Liver (tissue), 9 donors: ENCODE data around the gene EPB42. TPM values are rescaled to one million over a fixed set of nuclear protein-coding genes. Genes with fewer than 3 reads are reported as not detected.

Experiments used
- DNase-seq: peaks from one replicate; pipeline ENCODE4 v3.0.0-alpha.2; 2017; ENCODE audit warnings: low spot score
- H3K27ac ChIP-seq, 2 donors: one replicate each; pipeline ENCODE4 v1.7.0; 2013; ENCODE audit warnings: inconsistent platforms in 2 of 2, low read length in 2 of 2, control low read depth in 1 of 2, low read depth in 1 of 2, mild to moderate bottlenecking in 1 of 2
- H3K27me3 ChIP-seq, 4 donors: one replicate each; pipeline versions ENCODE4 v1.6.1 to v1.7.0; 2013; ENCODE audit warnings: low read length in 3 of 4, inconsistent platforms in 1 of 4, mild to moderate bottlenecking in 1 of 4, moderate library complexity in 1 of 4; ENCODE audit not compliant: control insufficient read depth in 4 of 4, insufficient read depth in 4 of 4
- H3K36me3 ChIP-seq, 4 donors: one replicate each; pipeline versions ENCODE4 v1.6.1 to v1.7.0; 2013; ENCODE audit warnings: low read length in 3 of 4, mild to moderate bottlenecking in 3 of 4, low read depth in 1 of 4, moderate library complexity in 1 of 4; ENCODE audit not compliant: control insufficient read depth in 4 of 4, insufficient read depth in 3 of 4
- H3K4me1 ChIP-seq, 4 donors: one replicate each; pipeline versions ENCODE4 v1.6.1 to v1.7.0; 2013; ENCODE audit warnings: low read length in 3 of 4, mild to moderate bottlenecking in 3 of 4, moderate library complexity in 1 of 4; ENCODE audit not compliant: control insufficient read depth in 4 of 4, insufficient read depth in 4 of 4
- H3K4me3 ChIP-seq, 3 donors: one replicate each; pipeline versions ENCODE4 v1.6.1 to v1.7.0; 2013; ENCODE audit warnings: low read length in 3 of 3, control low read depth in 1 of 3, low read depth in 1 of 3, mild to moderate bottlenecking in 1 of 3
- H3K9ac ChIP-seq, 2 donors: one replicate each; pipeline ENCODE4 v1.7.0; 2013; ENCODE audit warnings: low read length in 2 of 2, mild to moderate bottlenecking in 2 of 2, moderate library complexity in 2 of 2, control low read depth in 1 of 2, low read depth in 1 of 2
- H3K9me3 ChIP-seq, 4 donors: one replicate each; pipeline versions ENCODE4 v1.6.1 to v1.7.0; 2013; ENCODE audit warnings: low read length in 3 of 4; ENCODE audit not compliant: control insufficient read depth in 4 of 4
- ATF3 ChIP-seq: IDR thresholded peaks from 2 replicates; pipeline ENCODE4 v1.6.1; 2016; ENCODE audit warnings: antibody characterized with exemption
- EGR1 ChIP-seq, 2 donors: IDR thresholded peaks; 2 replicates each; pipeline ENCODE4 v1.6.1; 2016 to 2018; ENCODE audit warnings: antibody characterized with exemption in 2 of 2, low read depth in 2 of 2
- FOXA2 ChIP-seq: IDR thresholded peaks from 2 replicates; pipeline ENCODE4 v1.6.1; 2016; ENCODE audit warnings: antibody characterized with exemption
- GABPA ChIP-seq, 2 donors: IDR thresholded peaks in 1 of 2; conservative IDR thresholded peaks in 1 of 2; 2 replicates each; pipeline ENCODE4 v1.6.1; 2016; ENCODE audit warnings: antibody characterized with exemption in 2 of 2, mild to moderate bottlenecking in 1 of 2, moderate library complexity in 1 of 2
- HNF4A ChIP-seq, 2 donors: conservative IDR thresholded peaks; 2 replicates each; pipeline ENCODE4 v1.6.1; 2016; ENCODE audit warnings: antibody characterized with exemption in 2 of 2, mild to moderate bottlenecking in 2 of 2
- JUND ChIP-seq, 2 donors: IDR thresholded peaks; 2 replicates each; pipeline ENCODE4 v1.6.1; 2016; ENCODE audit warnings: antibody characterized with exemption in 2 of 2
- MAX ChIP-seq: IDR thresholded peaks from 2 replicates; pipeline ENCODE4 v1.6.1; 2016; ENCODE audit warnings: antibody characterized with exemption
- NR2F2 ChIP-seq: IDR thresholded peaks from 2 replicates; pipeline ENCODE4 v1.6.1; 2016; ENCODE audit warnings: antibody characterized with exemption
- RAD21 ChIP-seq, 2 donors: IDR thresholded peaks; 2 replicates each; pipeline ENCODE4 v1.6.1; 2016; ENCODE audit warnings: antibody characterized with exemption in 2 of 2, mild to moderate bottlenecking in 2 of 2
- SP1 ChIP-seq: IDR thresholded peaks from 2 replicates; pipeline ENCODE4 v1.6.1; 2018; ENCODE audit warnings: antibody characterized with exemption, mild to moderate bottlenecking
- TAF1 ChIP-seq: conservative IDR thresholded peaks from 2 replicates; pipeline ENCODE4 v1.6.1; 2016; ENCODE audit warnings: antibody characterized with exemption, mild to moderate bottlenecking
- YY1 ChIP-seq: IDR thresholded peaks from 2 replicates; pipeline ENCODE4 v1.6.1; 2016; ENCODE audit warnings: antibody characterized with exemption, mild to moderate bottlenecking
- WGBS: extraction: QIAGEN DNeasy Blood & Tissue Kit; methylation state at CpG from one replicate; pipeline ENCODE4 v1.1.7; 2013; 5-methylcytosine and 5-hydroxymethylcytosine counted together
- polyA plus RNA-seq, 2 donors: library from polyadenylated mRNA; stranded (reverse) in 1 of 2; unstranded in 1 of 2; fragments of 200-250 nt in 1 of 2; fragments of >200 nt in 1 of 2; fragmentation: Nextera tagmentation in 1 of 2; extraction: Ambion mirVana in 1 of 2; gene quantifications; one replicate each; pipeline versions ENCODE4 v1.2.1 to v1.2.3, GENCODE V29; 2013 to 2015
- total RNA-seq, 2 donors: library from RNA; depleted of rRNA; stranded (reverse); fragments of >200 nt; gene quantifications; one replicate each; pipeline ENCODE4 v1.2.3, GENCODE V29; 2014
- TF ChIP-seq, protein P1 (sequence below): IDR thresholded peaks from 2 replicates; pipeline ENCODE4 v1.6.1; 2016; ENCODE audit warnings: antibody characterized with exemption
- TF ChIP-seq, protein P2 (sequence below): IDR thresholded peaks from 2 replicates; pipeline ENCODE4 v1.6.1; 2016; ENCODE audit warnings: antibody characterized with exemption, mild to moderate bottlenecking
- TF ChIP-seq, protein P3 (sequence below): fragments of 150-350 bp; IDR thresholded peaks from 2 replicates; pipeline ENCODE4 v1.5.1; 2017; ENCODE audit warnings: improper control_type of control experiment, low read depth, low read length; ENCODE audit not compliant: missing input control
- donor health status: healthy.
- donor health status: healthy.
- donor health status: healthy.
- donor health status: healthy.
- donor health status: healthy.

EPB42 gene
- total and polyA plus RNA-seq, 4 donors = 0.02 to 247 TPM; not detected in 2

DNA sequence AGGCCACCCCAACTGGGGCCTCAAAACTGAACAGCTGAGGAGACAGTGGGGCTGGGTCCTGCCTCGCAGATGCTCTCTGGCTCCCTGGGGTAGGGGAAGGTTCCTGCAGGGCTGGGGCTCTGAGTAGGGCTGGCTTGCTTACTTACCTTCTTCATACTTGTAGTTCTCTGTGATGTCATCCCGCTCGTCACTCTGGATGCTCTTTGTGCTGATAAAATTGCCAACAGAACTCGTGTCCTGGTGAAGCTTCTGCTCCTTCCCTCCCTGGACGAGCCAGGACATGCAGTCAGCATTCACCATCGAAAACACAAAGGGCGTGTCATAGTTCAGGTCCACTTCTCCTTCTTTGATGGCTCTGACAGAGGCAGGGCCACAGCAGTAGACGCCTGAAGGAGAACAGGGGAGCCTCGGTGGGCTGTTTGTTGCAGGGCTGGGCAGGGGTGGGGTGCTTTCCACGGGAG is 17.9 kb upstream of the EPB42 start:
- DNase-seq = no peak
- H3K9ac ChIP-seq = no peak overlapping the region
- TF ChIP-seq SP1 = no peak
- TF ChIP-seq FOXA2 = no peak
- TF ChIP-seq YY1 = no peak
- no peak for TF ChIP-seq JUND (IDR thresholded peaks at IDR 0.05)
- TF ChIP-seq ATF3 = no peak
- TF ChIP-seq TAF1 = no peak

GRCh38 chr15:43237842-43238470 is 17.1 kb upstream of the EPB42 start:
- WGBS = 84% methylated on average over 9 of the region's 9 CpGs
- Histone ChIP-seq H3K27ac (no peak overlapping the region), H3K9ac (no peak overlapping the region), H3K4me3 (no peak overlapping the region), H3K36me3 (no peaks in the 10 kb centered on the region), H3K27me3 (peaks cover 0 to 3% (median 0%) of the 10 kb centered on the region in 4 donors), H3K9me3 (no peaks in the 10 kb centered on the region), H3K4me1 (no peaks in the 10 kb centered on the region)
- no peak for DNase-seq
- TF ChIP-seq MAX (no peak), GABPA (IDR thresholded peaks at IDR 0.05 in 1 of 2, conservative IDR thresholded peaks at IDR 0.05 in 1 of 2) (no peak), RAD21 (IDR thresholded peaks at IDR 0.05) (no peak)

More for the DNA sequence above, 17.9 kb upstream of the EPB42 start:
- Histone ChIP-seq H3K36me3 (no peaks in the 10 kb centered on the region), H3K27ac (no peak overlapping the region), H3K4me3 (no peak overlapping the region), H3K9me3 (no peaks in the 10 kb centered on the region), H3K4me1 (no peaks in the 10 kb centered on the region), H3K27me3 (peaks cover 0 to 3% (median 0%) of the 10 kb centered on the region in 4 donors)
- 71% methylated on average over 10 of the region's 10 CpGs for WGBS

DNA sequence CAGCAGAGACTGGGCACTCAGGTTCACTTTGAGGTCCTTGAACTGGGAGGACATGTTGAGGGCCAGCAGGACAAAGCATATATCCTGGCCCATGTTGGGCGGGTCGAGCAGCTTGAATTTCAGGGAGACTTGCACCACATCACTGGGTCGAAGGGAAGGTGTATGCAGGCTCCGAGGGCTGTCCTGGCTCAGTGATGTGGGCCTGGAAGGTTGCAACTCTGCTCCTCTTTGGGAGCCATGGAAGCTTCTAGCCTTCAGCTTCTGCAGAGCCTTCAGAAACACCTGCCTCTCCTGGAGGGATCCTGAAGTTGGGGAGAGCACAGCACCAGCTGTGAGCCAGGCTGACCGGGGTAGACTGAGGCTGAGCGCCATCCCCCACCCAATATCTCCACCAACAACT is 14.7 kb upstream of the EPB42 start:
- TF ChIP-seq, protein P1, sequence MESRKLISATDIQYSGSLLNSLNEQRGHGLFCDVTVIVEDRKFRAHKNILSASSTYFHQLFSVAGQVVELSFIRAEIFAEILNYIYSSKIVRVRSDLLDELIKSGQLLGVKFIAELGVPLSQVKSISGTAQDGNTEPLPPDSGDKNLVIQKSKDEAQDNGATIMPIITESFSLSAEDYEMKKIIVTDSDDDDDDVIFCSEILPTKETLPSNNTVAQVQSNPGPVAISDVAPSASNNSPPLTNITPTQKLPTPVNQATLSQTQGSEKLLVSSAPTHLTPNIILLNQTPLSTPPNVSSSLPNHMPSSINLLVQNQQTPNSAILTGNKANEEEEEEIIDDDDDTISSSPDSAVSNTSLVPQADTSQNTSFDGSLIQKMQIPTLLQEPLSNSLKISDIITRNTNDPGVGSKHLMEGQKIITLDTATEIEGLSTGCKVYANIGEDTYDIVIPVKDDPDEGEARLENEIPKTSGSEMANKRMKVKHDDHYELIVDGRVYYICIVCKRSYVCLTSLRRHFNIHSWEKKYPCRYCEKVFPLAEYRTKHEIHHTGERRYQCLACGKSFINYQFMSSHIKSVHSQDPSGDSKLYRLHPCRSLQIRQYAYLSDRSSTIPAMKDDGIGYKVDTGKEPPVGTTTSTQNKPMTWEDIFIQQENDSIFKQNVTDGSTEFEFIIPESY = no peak
- no peak for TF ChIP-seq SP1
- no peak for TF ChIP-seq MAX
- TF ChIP-seq NR2F2 = no peak
- no peak for TF ChIP-seq GABPA (IDR thresholded peaks at IDR 0.05 in 1 of 2, conservative IDR thresholded peaks at IDR 0.05 in 1 of 2)
- TF ChIP-seq, protein P2, sequence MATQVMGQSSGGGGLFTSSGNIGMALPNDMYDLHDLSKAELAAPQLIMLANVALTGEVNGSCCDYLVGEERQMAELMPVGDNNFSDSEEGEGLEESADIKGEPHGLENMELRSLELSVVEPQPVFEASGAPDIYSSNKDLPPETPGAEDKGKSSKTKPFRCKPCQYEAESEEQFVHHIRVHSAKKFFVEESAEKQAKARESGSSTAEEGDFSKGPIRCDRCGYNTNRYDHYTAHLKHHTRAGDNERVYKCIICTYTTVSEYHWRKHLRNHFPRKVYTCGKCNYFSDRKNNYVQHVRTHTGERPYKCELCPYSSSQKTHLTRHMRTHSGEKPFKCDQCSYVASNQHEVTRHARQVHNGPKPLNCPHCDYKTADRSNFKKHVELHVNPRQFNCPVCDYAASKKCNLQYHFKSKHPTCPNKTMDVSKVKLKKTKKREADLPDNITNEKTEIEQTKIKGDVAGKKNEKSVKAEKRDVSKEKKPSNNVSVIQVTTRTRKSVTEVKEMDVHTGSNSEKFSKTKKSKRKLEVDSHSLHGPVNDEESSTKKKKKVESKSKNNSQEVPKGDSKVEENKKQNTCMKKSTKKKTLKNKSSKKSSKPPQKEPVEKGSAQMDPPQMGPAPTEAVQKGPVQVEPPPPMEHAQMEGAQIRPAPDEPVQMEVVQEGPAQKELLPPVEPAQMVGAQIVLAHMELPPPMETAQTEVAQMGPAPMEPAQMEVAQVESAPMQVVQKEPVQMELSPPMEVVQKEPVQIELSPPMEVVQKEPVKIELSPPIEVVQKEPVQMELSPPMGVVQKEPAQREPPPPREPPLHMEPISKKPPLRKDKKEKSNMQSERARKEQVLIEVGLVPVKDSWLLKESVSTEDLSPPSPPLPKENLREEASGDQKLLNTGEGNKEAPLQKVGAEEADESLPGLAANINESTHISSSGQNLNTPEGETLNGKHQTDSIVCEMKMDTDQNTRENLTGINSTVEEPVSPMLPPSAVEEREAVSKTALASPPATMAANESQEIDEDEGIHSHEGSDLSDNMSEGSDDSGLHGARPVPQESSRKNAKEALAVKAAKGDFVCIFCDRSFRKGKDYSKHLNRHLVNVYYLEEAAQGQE = no peak
- TF ChIP-seq JUND (IDR thresholded peaks at IDR 0.05) = no peak
- TF ChIP-seq, protein P3, sequence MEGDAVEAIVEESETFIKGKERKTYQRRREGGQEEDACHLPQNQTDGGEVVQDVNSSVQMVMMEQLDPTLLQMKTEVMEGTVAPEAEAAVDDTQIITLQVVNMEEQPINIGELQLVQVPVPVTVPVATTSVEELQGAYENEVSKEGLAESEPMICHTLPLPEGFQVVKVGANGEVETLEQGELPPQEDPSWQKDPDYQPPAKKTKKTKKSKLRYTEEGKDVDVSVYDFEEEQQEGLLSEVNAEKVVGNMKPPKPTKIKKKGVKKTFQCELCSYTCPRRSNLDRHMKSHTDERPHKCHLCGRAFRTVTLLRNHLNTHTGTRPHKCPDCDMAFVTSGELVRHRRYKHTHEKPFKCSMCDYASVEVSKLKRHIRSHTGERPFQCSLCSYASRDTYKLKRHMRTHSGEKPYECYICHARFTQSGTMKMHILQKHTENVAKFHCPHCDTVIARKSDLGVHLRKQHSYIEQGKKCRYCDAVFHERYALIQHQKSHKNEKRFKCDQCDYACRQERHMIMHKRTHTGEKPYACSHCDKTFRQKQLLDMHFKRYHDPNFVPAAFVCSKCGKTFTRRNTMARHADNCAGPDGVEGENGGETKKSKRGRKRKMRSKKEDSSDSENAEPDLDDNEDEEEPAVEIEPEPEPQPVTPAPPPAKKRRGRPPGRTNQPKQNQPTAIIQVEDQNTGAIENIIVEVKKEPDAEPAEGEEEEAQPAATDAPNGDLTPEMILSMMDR = no peak
- no peak for TF ChIP-seq FOXA2
- TF ChIP-seq EGR1 (IDR thresholded peaks at IDR 0.05; ENCODE audit: low read depth in 2 of 2) = no peak
- no peak for TF ChIP-seq RAD21 (IDR thresholded peaks at IDR 0.05)
- no peak for TF ChIP-seq TAF1
- TF ChIP-seq HNF4A (conservative IDR thresholded peaks at IDR 0.05) = no peak
- Histone ChIP-seq H3K27ac (no peak overlapping the region), H3K27me3 (no peaks in the 10 kb centered on the region), H3K36me3 (no peaks in the 10 kb centered on the region), H3K9me3 (no peaks in the 10 kb centered on the region), H3K4me3 (no peak overlapping the region), H3K9ac (no peak overlapping the region), H3K4me1 (no peaks in the 10 kb centered on the region)
- 91% methylated on average over 6 of the region's 6 CpGs for WGBS
- DNase-seq = no peak
